Measurements from ENCODE around the gene ROR2. TPM values are rescaled to one million over a fixed set of nuclear protein-coding genes. Genes with fewer than 3 reads are reported as not detected.

Gene ROR2
- total and polyA plus RNA-seq, 2 experiments from 2014 or later = 8.1 to 18.8 TPM

- H3F3A ChIP-seq (replicated peaks; ENCODE audit: low read depth) = no peaks in the 10 kb centered on the region
- no peak for ATAC-seq
- H3K27ac Mint-ChIP-seq = no peak overlapping the region
Measured at GRCh38 chr9:91720313-91720712, 229.7 kb downstream of the ROR2 start.

More at GRCh38 chr9:91720313-91720712, 229.7 kb downstream of the ROR2 start:
- H3K9me2 ChIP-seq (ENCODE audit: insufficient read depth) = 0 out of 2 replicates have a peak, but pooled peaks cover 3% of the 10 kb centered on the region
- no peaks in the 10 kb centered on the region for H3K79me2 ChIP-seq (replicated peaks; ENCODE audit: insufficient read depth)
- Mint-ChIP-seq H3K36me3 (ENCODE audit: low read depth) (peaks cover 5% of the 10 kb centered on the region; the same call in 2 of the 3 replicates), H3K4me3 (no peak overlapping the region), H3K9me3 (peaks cover 6% of the 10 kb centered on the region), H3K27me3 (ENCODE audit: insufficient read depth, low read depth, poor library complexity) (peaks cover 9% of the 10 kb centered on the region), H3K4me1 (peaks cover 5% of the 10 kb centered on the region; the same call in 2 of the 3 replicates)
- H4K20me1 ChIP-seq (replicated peaks; ENCODE audit: insufficient read depth) = no peaks in the 10 kb centered on the region
- peaks cover 5% of the 10 kb centered on the region; the same call in 1 of the 2 replicates for H3K4me1 ChIP-seq (ENCODE audit: insufficient read depth)
- H3K27ac ChIP-seq (ENCODE audit: low read depth) = no peak overlapping the region
- no peak overlapping the region for H3K4me2 ChIP-seq
- no peak for DNase-seq (ENCODE audit: low spot score)
- H3K4me3 ChIP-seq = no peak overlapping the region
- no peaks in the 10 kb centered on the region for H3K27me3 ChIP-seq (ENCODE audit: insufficient read depth)
- no peaks in the 10 kb centered on the region for H3K36me3 ChIP-seq (ENCODE audit: insufficient read depth)
- TF ChIP-seq ZNF462 (CRISPR knock-in tag; IDR thresholded peaks at IDR 0.05) = no peak
- TF ChIP-seq EZH2phosphoT487 (IDR thresholded peaks at IDR 0.05; ENCODE audit: unreplicated experiment) = no peak
- TF ChIP-seq EZH2 (IDR thresholded peaks at IDR 0.05; ENCODE audit: low read depth, unreplicated experiment) = no peak
- no peak for TF ChIP-seq STAT1 (IDR thresholded peaks at IDR 0.05; ENCODE audit: unreplicated experiment)
- TF ChIP-seq REST (IDR thresholded peaks at IDR 0.05; ENCODE audit: unreplicated experiment) = no peak
- TF ChIP-seq ETS1 (IDR thresholded peaks at IDR 0.05) = no peak
- TF ChIP-seq CTCF (conservative IDR thresholded peaks at IDR 0.05; ENCODE audit: low read depth in 2 of 2) = no peak
- no peak for TF ChIP-seq NANOG (IDR thresholded peaks at IDR 0.05; ENCODE audit: borderline replicate concordance)
- no peak for TF ChIP-seq ZNF114 (CRISPR knock-in tag; IDR thresholded peaks at IDR 0.05)
- no peak for TF ChIP-seq JUNB (IDR thresholded peaks at IDR 0.05; ENCODE audit: unreplicated experiment)
- TF ChIP-seq POLR2AphosphoS5 (IDR thresholded peaks at IDR 0.05; ENCODE audit: low read depth) = no peak
- no peak for TF ChIP-seq ZNF331 (CRISPR knock-in tag; IDR thresholded peaks at IDR 0.05; ENCODE audit: low read depth)
- TF ChIP-seq CREB1 (CRISPR knock-in tag; IDR thresholded peaks at IDR 0.05; ENCODE audit: low read depth) = no peak
- no peak overlapping the region for H2AFZ ChIP-seq

Data from GM23338 (cell line).